KOPT-K1 (cell line): ENCODE measurements around the gene ASXL3.

ENCODE experiments used
- H3K27ac ChIP-seq: fragments of 200-600 bp; sonication (generic); 2 replicates; pipeline ENCODE4 v1.5.1; 2016; ENCODE audit warnings: antibody characterized with exemption, mild to moderate bottlenecking, low read depth, low read length; ENCODE audit not compliant: poor library complexity, severe bottlenecking
- H3K36me3 ChIP-seq: fragments of 200-600 bp; sonication (generic); 2 replicates; pipeline ENCODE4 v1.5.1; 2017; ENCODE audit warnings: antibody characterized with exemption, mild to moderate bottlenecking, low read length, moderate library complexity; ENCODE audit not compliant: insufficient read depth
- H3K9me3 ChIP-seq: fragments of 200-600 bp; sonication (generic); 2 replicates; pipeline ENCODE4 v1.5.1; 2017; ENCODE audit warnings: antibody characterized with exemption, low read length, mild to moderate bottlenecking; ENCODE audit not compliant: insufficient read depth, poor library complexity, severe bottlenecking

The ASXL3 gene

DNA sequence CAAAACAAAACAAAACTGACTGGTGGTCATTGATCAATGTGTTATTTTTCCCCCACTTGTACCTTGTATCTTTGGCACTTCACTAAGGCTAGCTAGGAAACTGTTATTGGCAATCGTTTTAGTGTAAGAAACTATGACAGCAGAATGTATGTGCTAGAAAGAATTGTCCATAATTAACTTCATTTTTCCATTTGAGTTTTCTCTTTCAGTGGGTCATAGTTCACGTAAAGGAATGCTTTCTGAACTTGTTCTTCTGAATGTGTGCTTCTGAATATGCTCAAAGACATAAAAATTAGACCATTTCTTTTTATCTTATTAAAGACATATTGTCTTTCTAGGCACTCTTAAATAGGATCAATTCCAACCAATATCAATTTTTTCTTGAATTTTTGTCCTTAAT, 132.2 kb downstream of the ASXL3 start:
- Histone ChIP-seq H3K9me3 (no peaks in the 10 kb centered on the region), H3K27ac (no peak overlapping the region), H3K36me3 (no peaks in the 10 kb centered on the region)

- no peak overlapping the region for H3K27ac ChIP-seq
Observed at GRCh38 chr18:33711514-33711913, 133.5 kb downstream of the ASXL3 start.

DNA sequence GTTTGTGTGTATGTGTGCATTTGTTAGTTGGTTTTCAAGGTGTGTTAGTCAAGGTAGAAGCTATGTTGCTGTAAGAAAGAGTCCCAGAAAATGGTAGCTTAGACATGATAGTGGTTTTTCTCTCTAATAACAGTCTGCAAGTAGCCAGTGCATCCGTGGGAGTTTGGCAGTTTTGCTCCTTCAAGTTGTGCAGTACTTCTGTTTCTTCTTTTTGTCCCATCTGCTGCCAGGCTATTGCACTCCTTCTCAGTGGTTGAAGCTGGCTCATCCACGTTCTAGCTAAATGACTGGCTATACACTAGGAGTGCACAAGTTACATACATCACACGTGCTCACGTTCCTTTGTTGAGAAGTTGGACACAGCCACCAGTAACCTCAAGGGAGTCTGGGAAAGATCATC, 134.7 kb downstream of the ASXL3 start:
- no peak overlapping the region for H3K27ac ChIP-seq
- no peaks in the 10 kb centered on the region for H3K36me3 ChIP-seq

More at GRCh38 chr18:33711514-33711913, 133.5 kb downstream of the ASXL3 start:
- Histone ChIP-seq H3K36me3 (no peaks in the 10 kb centered on the region), H3K9me3 (no peaks in the 10 kb centered on the region)

GRCh38 chr18:33716061-33716683, 138.2 kb downstream of the ASXL3 start:
- no peaks in the 10 kb centered on the region for H3K36me3 ChIP-seq
- H3K27ac ChIP-seq, result no peak overlapping the region
- no peaks in the 10 kb centered on the region for H3K9me3 ChIP-seq

More for the DNA sequence above, 134.7 kb downstream of the ASXL3 start:
- H3K9me3 ChIP-seq, result no peaks in the 10 kb centered on the region

DNA sequence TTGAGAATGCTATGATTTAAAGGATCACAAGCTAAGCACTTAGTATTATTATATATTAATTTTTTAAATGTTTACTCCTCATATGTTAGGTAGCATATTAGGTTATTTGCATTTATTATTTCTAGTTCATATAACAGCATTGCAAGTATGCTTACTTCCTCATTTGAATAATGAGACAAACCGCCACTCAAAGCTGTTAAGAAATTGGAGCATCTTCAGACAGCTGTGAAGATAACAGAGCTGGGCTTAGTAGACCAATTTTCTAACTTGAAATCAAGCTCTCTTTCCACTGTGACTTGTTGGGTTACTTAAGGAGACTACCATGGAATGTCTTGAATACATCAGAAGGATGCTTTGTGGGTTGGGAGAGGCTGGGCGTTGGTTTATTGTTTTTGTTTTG, 139.3 kb downstream of the ASXL3 start:
- Histone ChIP-seq H3K27ac (no peak overlapping the region), H3K9me3 (no peaks in the 10 kb centered on the region), H3K36me3 (no peaks in the 10 kb centered on the region)

- H3K36me3 ChIP-seq, result no peaks in the 10 kb centered on the region
- H3K27ac ChIP-seq, result no peak overlapping the region
- no peaks in the 10 kb centered on the region for H3K9me3 ChIP-seq
Observed at GRCh38 chr18:33720133-33720532, 142.1 kb downstream of the ASXL3 start.

GRCh38 chr18:33729556-33729955, 151.5 kb downstream of the ASXL3 start:
- Histone ChIP-seq H3K36me3 (no peaks in the 10 kb centered on the region), H3K9me3 (no peaks in the 10 kb centered on the region), H3K27ac (no peak overlapping the region)

DNA sequence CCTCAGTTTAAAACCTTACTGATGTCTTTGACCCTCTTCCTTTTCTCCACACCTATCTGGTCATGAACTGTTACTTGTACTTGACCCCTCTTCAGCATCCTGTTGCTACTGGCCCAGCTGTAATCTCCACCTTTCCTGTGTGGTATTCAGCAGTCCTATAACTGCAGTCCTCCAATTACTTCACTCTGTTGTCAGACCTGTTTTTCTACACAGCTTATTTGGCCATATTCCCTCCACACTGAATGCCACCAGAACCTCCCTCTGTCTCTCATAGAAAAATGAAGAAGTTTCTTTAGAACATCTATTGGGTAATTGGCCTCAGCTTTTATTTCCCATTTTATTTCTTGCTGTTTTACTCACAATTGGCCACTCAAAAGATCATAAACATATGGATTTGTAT, 155.4 kb downstream of the ASXL3 start:
- no peaks in the 10 kb centered on the region for H3K9me3 ChIP-seq
- H3K27ac ChIP-seq, result no peak overlapping the region
- no peaks in the 10 kb centered on the region for H3K36me3 ChIP-seq

GRCh38 chr18:33735428-33735827, 157.4 kb downstream of the ASXL3 start:
- H3K27ac ChIP-seq, result no peak overlapping the region
- no peaks in the 10 kb centered on the region for H3K36me3 ChIP-seq
- no peaks in the 10 kb centered on the region for H3K9me3 ChIP-seq

DNA sequence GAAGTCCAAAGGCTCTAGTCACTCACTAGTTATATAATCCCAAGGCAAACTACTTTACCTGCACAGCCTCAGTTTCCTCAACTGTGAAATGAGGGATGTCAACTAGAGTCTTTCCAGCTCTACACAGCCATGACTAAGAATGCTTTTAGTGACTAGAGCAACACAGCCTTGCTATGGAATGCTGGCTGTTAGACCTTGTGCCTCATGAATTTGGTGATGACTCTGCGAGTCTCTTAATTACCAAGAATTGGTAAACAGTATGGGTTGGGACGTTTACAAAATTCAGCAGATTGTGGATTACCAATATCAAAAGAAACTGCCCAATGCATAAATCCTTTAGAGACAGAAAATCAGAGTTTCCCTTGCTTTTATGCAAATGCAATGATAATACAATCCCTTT, 163.7 kb downstream of the ASXL3 start:
- Histone ChIP-seq H3K9me3 (no peaks in the 10 kb centered on the region), H3K36me3 (no peaks in the 10 kb centered on the region), H3K27ac (no peak overlapping the region)

- Histone ChIP-seq H3K36me3 (no peaks in the 10 kb centered on the region), H3K9me3 (no peaks in the 10 kb centered on the region), H3K27ac (no peak overlapping the region)
Observed at GRCh38 chr18:33744032-33744697, 166.1 kb downstream of the ASXL3 start.

DNA sequence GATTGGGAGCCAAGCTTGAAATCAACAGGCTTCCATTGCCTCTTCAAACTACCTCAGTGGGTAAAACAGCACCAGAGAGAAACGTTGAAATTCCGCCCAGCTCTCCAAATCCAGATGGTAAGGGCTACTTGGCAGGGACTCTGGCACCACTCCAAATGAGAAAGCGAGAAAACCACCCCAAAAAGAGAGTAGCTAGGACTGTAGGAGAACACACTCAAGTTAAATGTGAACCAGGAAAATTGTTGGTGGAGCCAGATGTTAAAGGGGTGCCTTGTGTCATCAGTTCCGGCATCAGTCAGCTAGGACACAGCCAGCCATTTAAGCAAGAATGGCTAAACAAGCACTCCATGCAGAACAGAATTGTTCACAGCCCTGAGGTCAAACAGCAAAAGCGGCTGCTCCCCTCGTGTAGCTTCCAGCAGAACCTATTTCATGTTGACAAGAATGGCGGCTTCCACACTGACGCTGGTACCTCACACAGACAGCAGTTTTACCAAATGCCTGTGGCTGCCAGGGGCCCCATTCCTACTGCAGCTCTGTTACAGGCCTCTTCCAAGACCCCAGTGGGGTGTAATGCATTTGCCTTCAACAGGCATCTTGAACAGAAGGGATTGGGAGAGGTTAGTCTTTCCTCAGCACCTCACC, 167.3 kb downstream of the ASXL3 start:
- H3K27ac ChIP-seq, result no peak overlapping the region
- no peaks in the 10 kb centered on the region for H3K36me3 ChIP-seq
- H3K9me3 ChIP-seq, result no peaks in the 10 kb centered on the region

- Histone ChIP-seq H3K9me3 (no peaks in the 10 kb centered on the region), H3K36me3 (no peaks in the 10 kb centered on the region), H3K27ac (no peak overlapping the region)
Observed at GRCh38 chr18:33745871-33746545, 168.0 kb downstream of the ASXL3 start.

GRCh38 chr18:33749834-33750233, 171.8 kb downstream of the ASXL3 start:
- Histone ChIP-seq H3K36me3 (no peaks in the 10 kb centered on the region), H3K9me3 (no peaks in the 10 kb centered on the region), H3K27ac (no peak overlapping the region)

DNA sequence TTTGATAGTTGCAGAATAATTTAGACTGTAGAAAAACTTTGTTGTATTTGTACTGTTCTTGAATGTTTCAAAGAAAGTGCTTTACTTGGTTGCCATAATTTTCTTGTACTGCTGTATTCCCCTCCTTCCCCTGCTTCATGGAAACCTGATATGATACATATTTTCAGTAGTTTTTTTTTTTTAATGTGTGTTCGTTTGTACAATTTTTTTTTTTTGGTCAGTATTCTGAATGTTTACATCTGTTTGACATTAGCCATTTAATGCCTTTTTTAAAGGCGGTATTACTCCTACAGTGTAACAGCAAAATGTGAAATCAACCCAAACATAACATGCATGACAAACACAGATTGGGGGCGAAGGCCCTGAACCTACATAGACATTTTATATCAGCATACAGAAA, 172.3 kb downstream of the ASXL3 start:
- H3K9me3 ChIP-seq, result no peaks in the 10 kb centered on the region
- no peak overlapping the region for H3K27ac ChIP-seq
- H3K36me3 ChIP-seq, result no peaks in the 10 kb centered on the region
